Cardiac muscle cell (in vitro differentiated cells and primary cell): ENCODE results near the gene SERP2. TPM values are rescaled to one million over a fixed set of nuclear protein-coding genes. Genes with fewer than 3 reads are reported as not detected.

Source experiments
- DNase-seq, 2 donors: peaks; one replicate each; pipeline versions ENCODE4 v3.0.0 to v3.0.0-alpha.2; 2010 to 2017; ENCODE audit warnings: low read depth in 1 of 2, low spot score in 1 of 2
- H3K27ac ChIP-seq: fragments of 200-600 bp; sonication (generic); 2 replicates; pipeline ENCODE4 v1.5.1; 2016
- H3K27me3 ChIP-seq: fragments of 200-600 bp; sonication (generic); 2 replicates; pipeline ENCODE4 v1.6.0; 2016; ENCODE audit warnings: control low read depth
- H3K36me3 ChIP-seq: fragments of 200-600 bp; sonication (generic); 2 replicates; pipeline ENCODE4 v1.5.1; 2016; ENCODE audit warnings: control low read depth
- H3K4me1 ChIP-seq: fragments of 200-600 bp; sonication (generic); 2 replicates; pipeline ENCODE4 v1.8.1; 2017; ENCODE audit warnings: low read depth, mild to moderate bottlenecking, mixed run types
- H3K4me3 ChIP-seq: fragments of 200-600 bp; sonication (generic); 2 replicates; pipeline ENCODE4 v1.5.1; 2016; ENCODE audit warnings: mild to moderate bottlenecking
- H3K9me3 ChIP-seq: fragments of 200-600 bp; sonication (generic); 2 replicates; pipeline ENCODE4 v1.5.1; 2017; ENCODE audit warnings: low read depth, mild to moderate bottlenecking, control low read depth
- CTCF ChIP-seq: IDR thresholded peaks from 2 replicates; pipeline ENCODE4 v1.5.1; 2012; ENCODE audit warnings: low read depth, mild to moderate bottlenecking, low read length
- polyA plus RNA-seq: library from polyadenylated mRNA; unstranded; fragments of >200 nt; fragmentation: Nextera tagmentation; extraction: Ambion mirVana; gene quantifications from 2 replicates; pipeline ENCODE4 v1.2.1, GENCODE V29; 2016
- total RNA-seq: library from RNA; depleted of rRNA; stranded (reverse); fragments of >200 nt; gene quantifications from 2 replicates; pipeline ENCODE4 v1.2.3, GENCODE V29; 2016

The SERP2 gene
- total and polyA plus RNA-seq, 2 experiments from 2014 or later, result 3.5 to 9.0 TPM

- no peak overlapping the region for H3K27ac ChIP-seq
- no peak overlapping the region for H3K4me3 ChIP-seq
- no peaks in the 10 kb centered on the region for H3K9me3 ChIP-seq
- no peaks in the 10 kb centered on the region for H3K27me3 ChIP-seq
- H3K4me1 ChIP-seq, result peaks cover 46% of the 10 kb centered on the region
- H3K36me3 ChIP-seq, result no peaks in the 10 kb centered on the region
- DNase-seq, result no peak
- no peak for TF ChIP-seq CTCF
Measured at GRCh38 chr13:44406617-44407016, 33.0 kb downstream of the SERP2 start.

- H3K4me1 ChIP-seq, result peaks cover 39% of the 10 kb centered on the region
Measured at GRCh38 chr13:44407379-44407778, 33.8 kb downstream of the SERP2 start.

GRCh38 chr13:44407891-44408290, 34.3 kb downstream of the SERP2 start:
- no peak overlapping the region for H3K27ac ChIP-seq
- no peak for TF ChIP-seq CTCF
- no peaks in the 10 kb centered on the region for H3K36me3 ChIP-seq
- no peak for DNase-seq
- H3K9me3 ChIP-seq, result no peaks in the 10 kb centered on the region
- no peak overlapping the region for H3K4me3 ChIP-seq
- peaks cover 34% of the 10 kb centered on the region for H3K4me1 ChIP-seq
- H3K27me3 ChIP-seq, result no peaks in the 10 kb centered on the region

More at GRCh38 chr13:44407379-44407778, 33.8 kb downstream of the SERP2 start:
- Histone ChIP-seq H3K27ac (no peak overlapping the region), H3K4me3 (no peak overlapping the region), H3K27me3 (no peaks in the 10 kb centered on the region), H3K9me3 (no peaks in the 10 kb centered on the region), H3K36me3 (no peaks in the 10 kb centered on the region)
- DNase-seq, result no peak
- no peak for TF ChIP-seq CTCF

GRCh38 chr13:44409595-44409994, 36.0 kb downstream of the SERP2 start:
- no peaks in the 10 kb centered on the region for H3K9me3 ChIP-seq
- no peak overlapping the region for H3K4me3 ChIP-seq
- TF ChIP-seq CTCF, result no peak
- no peak overlapping the region for H3K27ac ChIP-seq
- H3K4me1 ChIP-seq, result peaks cover 17% of the 10 kb centered on the region
- H3K36me3 ChIP-seq, result no peaks in the 10 kb centered on the region
- H3K27me3 ChIP-seq, result no peaks in the 10 kb centered on the region
- no peak for DNase-seq

- no peaks in the 10 kb centered on the region for H3K27me3 ChIP-seq
- TF ChIP-seq CTCF, result no peak
- H3K36me3 ChIP-seq, result no peaks in the 10 kb centered on the region
- H3K9me3 ChIP-seq, result no peaks in the 10 kb centered on the region
- no peak for DNase-seq
- H3K4me1 ChIP-seq, result peaks cover 9% of the 10 kb centered on the region
- H3K4me3 ChIP-seq, result no peak overlapping the region
- no peak overlapping the region for H3K27ac ChIP-seq
Measured at GRCh38 chr13:44410328-44410859, 36.8 kb downstream of the SERP2 start.
